Mesodermal cell (in vitro differentiated cells): ENCODE data around the gene MEGF10.

Source experiments
- H3K27ac ChIP-seq: 2 replicates; pipeline ENCODE4 v1.7.0; 2013; ENCODE audit warnings: mild to moderate bottlenecking, low read depth, low read length, moderate library complexity; ENCODE audit not compliant: severe bottlenecking
- H3K36me3 ChIP-seq: 2 replicates; pipeline ENCODE4 v1.7.1; 2013; ENCODE audit warnings: mild to moderate bottlenecking, low read length, moderate library complexity; ENCODE audit not compliant: control insufficient read depth, insufficient read depth
- H3K4me1 ChIP-seq: one replicate; pipeline ENCODE4 v1.7.1; 2013; ENCODE audit warnings: mild to moderate bottlenecking, low read length; ENCODE audit not compliant: insufficient read depth, control insufficient read depth, poor library complexity, severe bottlenecking
- H3K4me3 ChIP-seq: 2 replicates; pipeline ENCODE4 v1.7.0; 2013; ENCODE audit warnings: low read length, control low read depth, mild to moderate bottlenecking; ENCODE audit not compliant: insufficient read depth, poor library complexity, severe bottlenecking; ENCODE audit errors: extremely low read depth
- H3K9me3 ChIP-seq: 2 replicates; pipeline ENCODE4 v1.7.1; 2013; ENCODE audit warnings: mild to moderate bottlenecking, low read length, moderate library complexity; ENCODE audit not compliant: control insufficient read depth
- WGBS, 2 experiments: methylation state at CpG; one replicate each; pipeline ENCODE4 v1.1.5; 2013; ENCODE audit warnings: missing lambda C conversion rate in 2 of 2; ENCODE audit not compliant: insufficient coverage in 2 of 2; 5-methylcytosine and 5-hydroxymethylcytosine counted together

The MEGF10 gene

GRCh38 chr5:127471211-127471610, 180.6 kb downstream of the MEGF10 start:
- 100% methylated on average over 1 of the region's 2 CpGs for WGBS, 2 experiments
- no peaks in the 10 kb centered on the region for H3K4me1 ChIP-seq
- no peaks in the 10 kb centered on the region for H3K9me3 ChIP-seq
- H3K4me3 ChIP-seq: no peak overlapping the region
- no peak overlapping the region for H3K27ac ChIP-seq
- no peaks in the 10 kb centered on the region for H3K36me3 ChIP-seq

GRCh38 chr5:127472700-127473099, 182.1 kb downstream of the MEGF10 start:
- Histone ChIP-seq H3K4me1 (no peaks in the 10 kb centered on the region), H3K27ac (no peak overlapping the region), H3K4me3 (no peak overlapping the region), H3K36me3 (no peaks in the 10 kb centered on the region), H3K9me3 (no peaks in the 10 kb centered on the region)
- WGBS, 2 experiments: no CpG with 5 or more reads among the region's 3 CpGs

GRCh38 chr5:127486471-127486870, 195.9 kb downstream of the MEGF10 start:
- Histone ChIP-seq H3K4me1 (no peaks in the 10 kb centered on the region), H3K9me3 (peaks cover 6% of the 10 kb centered on the region), H3K27ac (no peak overlapping the region), H3K36me3 (no peaks in the 10 kb centered on the region), H3K4me3 (no peak overlapping the region)
- 92 to 100% methylated on average over 3 of the region's 4 CpGs for WGBS, 2 experiments

- Histone ChIP-seq H3K4me3 (no peak overlapping the region), H3K27ac (no peak overlapping the region), H3K9me3 (peaks cover 6% of the 10 kb centered on the region), H3K4me1 (no peaks in the 10 kb centered on the region), H3K36me3 (no peaks in the 10 kb centered on the region)
- 63 to 89% methylated on average over 1 to 2 of the region's 3 CpGs for WGBS, 2 experiments
Observed at GRCh38 chr5:127492854-127493738, 202.5 kb downstream of the MEGF10 start.

GRCh38 chr5:127498548-127498947, 208.0 kb downstream of the MEGF10 start:
- Histone ChIP-seq H3K4me1 (no peaks in the 10 kb centered on the region), H3K4me3 (no peak overlapping the region), H3K36me3 (no peaks in the 10 kb centered on the region), H3K27ac (no peak overlapping the region), H3K9me3 (no peaks in the 10 kb centered on the region)
- 90 to 100% methylated on average over 1 of the region's 1 CpG for WGBS, 2 experiments

GRCh38 chr5:127505905-127506304, 215.3 kb downstream of the MEGF10 start:
- Histone ChIP-seq H3K4me3 (no peak overlapping the region), H3K9me3 (no peaks in the 10 kb centered on the region), H3K27ac (no peak overlapping the region), H3K36me3 (no peaks in the 10 kb centered on the region), H3K4me1 (no peaks in the 10 kb centered on the region)
- WGBS, 2 experiments: 83 to 100% methylated on average over 1 of the region's 2 CpGs

GRCh38 chr5:127506616-127507015, 216.0 kb downstream of the MEGF10 start:
- H3K9me3 ChIP-seq: no peaks in the 10 kb centered on the region
- no peaks in the 10 kb centered on the region for H3K4me1 ChIP-seq
- H3K36me3 ChIP-seq: no peaks in the 10 kb centered on the region
- H3K4me3 ChIP-seq: no peak overlapping the region
- 71 to 87% methylated on average over 4 to 6 of the region's 6 CpGs for WGBS, 2 experiments
- no peak overlapping the region for H3K27ac ChIP-seq

- WGBS, 2 experiments: no CpG with 5 or more reads among the region's 2 CpGs
- H3K4me3 ChIP-seq: no peak overlapping the region
Observed at GRCh38 chr5:127508644-127509373, 218.2 kb downstream of the MEGF10 start.

More at GRCh38 chr5:127508644-127509373, 218.2 kb downstream of the MEGF10 start:
- H3K27ac ChIP-seq: no peak overlapping the region
- H3K9me3 ChIP-seq: no peaks in the 10 kb centered on the region
- no peaks in the 10 kb centered on the region for H3K4me1 ChIP-seq
- H3K36me3 ChIP-seq: no peaks in the 10 kb centered on the region
